Left ventricle myocardium inferior (tissue), 1 donor: ENCODE data around the gene RGL2. TPM values are rescaled to one million over a fixed set of nuclear protein-coding genes. Genes with fewer than 3 reads are reported as not detected.
"Not testable (repeated sequence)": the region's sequence is repeated elsewhere in the genome, so short reads cannot be mapped to it uniquely, and the experiment has no call there.

Experiments
- DNase-seq: peaks from one replicate; pipeline ENCODE4 v3.0.0-alpha.2; 2020
- H3K27ac ChIP-seq: fragments of 200-600 bp; replicated peaks from 2 replicates; pipeline ENCODE4 v1.8.0; 2021
- H3K27me3 ChIP-seq: fragments of 200-600 bp; 2 replicates; pipeline ENCODE4 v1.8.0; 2021; ENCODE audit warnings: low read depth
- H3K36me3 ChIP-seq: fragments of 200-600 bp; 2 replicates; pipeline ENCODE4 v1.8.0; 2021
- H3K4me1 ChIP-seq: fragments of 200-600 bp; 2 replicates; pipeline ENCODE4 v1.8.0; 2021
- H3K4me3 ChIP-seq: fragments of 200-600 bp; 2 replicates; pipeline ENCODE4 v1.8.0; 2021; ENCODE audit warnings: mild to moderate bottlenecking, moderate library complexity
- H3K9me3 ChIP-seq: fragments of 200-600 bp; replicated peaks from 2 replicates; pipeline ENCODE4 v1.8.0; 2021
- intact Hi-C: fragments of 100-400 bp; cut with micrococcal nuclease; formaldehyde crosslinking; loops from one replicate; pipeline ENCODE4 v1.11.0; 2022
- total RNA-seq: library from RNA; stranded (reverse); fragmentation: NEBNext Ultra II Directional; extraction: Animal tissue kit (Norgen Biotek cat#: 25700); gene quantifications from one replicate; pipeline ENCODE4 v1.2.1, GENCODE V29; 2021
- TF ChIP-seq, protein P1 (sequence below): fragments of 200-600 bp; IDR thresholded peaks from 2 replicates; pipeline ENCODE4 v1.8.0; 2021; ENCODE audit warnings: antibody characterized with exemption, mild to moderate bottlenecking, borderline replicate concordance
- donor health status: DM: no; HTN: yes; CAD: no; lungs with severe emphysema.

The RGL2 gene
- total RNA-seq, 1 donor from 2014 or later, result 59.4 TPM

DNA sequence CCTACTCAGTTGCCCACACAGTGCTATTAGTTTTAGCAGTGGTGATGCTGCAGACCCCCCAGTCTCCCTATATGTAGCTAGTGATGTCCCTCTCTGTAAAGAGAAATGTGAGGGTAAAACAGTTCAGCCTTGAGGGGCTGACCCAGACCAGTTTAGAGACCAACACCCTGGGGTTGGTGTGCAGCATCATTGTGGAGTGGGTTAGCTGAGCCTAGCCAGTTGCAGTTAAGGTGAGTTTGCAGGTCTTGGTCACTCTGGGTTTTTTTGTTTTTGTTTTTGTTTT is 22.2 kb downstream of the RGL2 start:
- no peaks in the 10 kb centered on the region for H3K9me3 ChIP-seq
- peak overlapping the region; percentile 88 for H3K4me3 ChIP-seq
- peaks cover 64% of the 10 kb centered on the region for H3K36me3 ChIP-seq
- H3K27me3 ChIP-seq, result no peaks in the 10 kb centered on the region
- TF ChIP-seq, protein P1, sequence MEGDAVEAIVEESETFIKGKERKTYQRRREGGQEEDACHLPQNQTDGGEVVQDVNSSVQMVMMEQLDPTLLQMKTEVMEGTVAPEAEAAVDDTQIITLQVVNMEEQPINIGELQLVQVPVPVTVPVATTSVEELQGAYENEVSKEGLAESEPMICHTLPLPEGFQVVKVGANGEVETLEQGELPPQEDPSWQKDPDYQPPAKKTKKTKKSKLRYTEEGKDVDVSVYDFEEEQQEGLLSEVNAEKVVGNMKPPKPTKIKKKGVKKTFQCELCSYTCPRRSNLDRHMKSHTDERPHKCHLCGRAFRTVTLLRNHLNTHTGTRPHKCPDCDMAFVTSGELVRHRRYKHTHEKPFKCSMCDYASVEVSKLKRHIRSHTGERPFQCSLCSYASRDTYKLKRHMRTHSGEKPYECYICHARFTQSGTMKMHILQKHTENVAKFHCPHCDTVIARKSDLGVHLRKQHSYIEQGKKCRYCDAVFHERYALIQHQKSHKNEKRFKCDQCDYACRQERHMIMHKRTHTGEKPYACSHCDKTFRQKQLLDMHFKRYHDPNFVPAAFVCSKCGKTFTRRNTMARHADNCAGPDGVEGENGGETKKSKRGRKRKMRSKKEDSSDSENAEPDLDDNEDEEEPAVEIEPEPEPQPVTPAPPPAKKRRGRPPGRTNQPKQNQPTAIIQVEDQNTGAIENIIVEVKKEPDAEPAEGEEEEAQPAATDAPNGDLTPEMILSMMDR, result no peak
- peaks cover 77% of the 10 kb centered on the region for H3K4me1 ChIP-seq
- no peak for DNase-seq
- intact Hi-C loops, result no loop called here
- H3K27ac ChIP-seq, result peak overlapping the region; percentile 97

DNA sequence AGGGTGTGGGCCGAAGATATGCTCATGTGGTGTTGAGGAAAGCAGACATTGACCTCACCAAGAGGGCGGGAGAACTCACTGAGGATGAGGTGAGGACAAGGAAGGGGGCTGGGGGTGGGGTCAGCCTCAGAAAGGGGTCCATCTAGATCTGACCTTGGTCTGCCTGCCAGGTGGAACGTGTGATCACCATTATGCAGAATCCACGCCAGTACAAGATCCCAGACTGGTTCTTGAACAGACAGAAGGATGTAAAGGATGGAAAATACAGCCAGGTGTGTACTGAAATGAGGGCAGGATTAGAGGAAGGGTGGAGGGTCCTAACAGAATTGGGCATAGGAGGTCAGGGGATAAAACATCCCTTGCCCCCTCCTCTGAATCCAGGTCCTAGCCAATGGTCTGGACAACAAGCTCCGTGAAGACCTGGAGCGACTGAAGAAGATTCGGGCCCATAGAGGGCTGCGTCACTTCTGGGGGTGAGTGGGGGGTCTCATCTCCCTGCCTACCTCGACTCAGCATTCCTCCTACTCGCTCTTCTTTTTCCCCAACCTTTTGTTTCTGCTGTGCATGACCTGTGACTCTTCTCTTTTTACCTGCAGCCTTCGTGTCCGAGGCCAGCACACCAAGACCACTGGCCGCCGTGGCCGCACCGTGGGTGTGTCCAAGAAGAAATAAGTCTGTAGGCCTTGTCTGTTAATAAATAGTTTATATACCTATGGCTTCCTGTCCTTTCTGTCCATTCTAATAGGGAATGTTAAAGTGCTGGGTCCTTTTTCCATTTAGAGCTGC is 22.8 kb downstream of the RGL2 start:
- DNase-seq, H3K9me3 ChIP-seq, H3K27me3 ChIP-seq, intact Hi-C loops: not testable (repeated sequence)
- Histone ChIP-seq H3K4me1 (peaks cover 82% of the 10 kb centered on the region), H3K36me3 (peaks cover 60% of the 10 kb centered on the region), H3K27ac (peak overlapping the region; percentile 97), H3K4me3 (peak overlapping the region; percentile 88)

DNA sequence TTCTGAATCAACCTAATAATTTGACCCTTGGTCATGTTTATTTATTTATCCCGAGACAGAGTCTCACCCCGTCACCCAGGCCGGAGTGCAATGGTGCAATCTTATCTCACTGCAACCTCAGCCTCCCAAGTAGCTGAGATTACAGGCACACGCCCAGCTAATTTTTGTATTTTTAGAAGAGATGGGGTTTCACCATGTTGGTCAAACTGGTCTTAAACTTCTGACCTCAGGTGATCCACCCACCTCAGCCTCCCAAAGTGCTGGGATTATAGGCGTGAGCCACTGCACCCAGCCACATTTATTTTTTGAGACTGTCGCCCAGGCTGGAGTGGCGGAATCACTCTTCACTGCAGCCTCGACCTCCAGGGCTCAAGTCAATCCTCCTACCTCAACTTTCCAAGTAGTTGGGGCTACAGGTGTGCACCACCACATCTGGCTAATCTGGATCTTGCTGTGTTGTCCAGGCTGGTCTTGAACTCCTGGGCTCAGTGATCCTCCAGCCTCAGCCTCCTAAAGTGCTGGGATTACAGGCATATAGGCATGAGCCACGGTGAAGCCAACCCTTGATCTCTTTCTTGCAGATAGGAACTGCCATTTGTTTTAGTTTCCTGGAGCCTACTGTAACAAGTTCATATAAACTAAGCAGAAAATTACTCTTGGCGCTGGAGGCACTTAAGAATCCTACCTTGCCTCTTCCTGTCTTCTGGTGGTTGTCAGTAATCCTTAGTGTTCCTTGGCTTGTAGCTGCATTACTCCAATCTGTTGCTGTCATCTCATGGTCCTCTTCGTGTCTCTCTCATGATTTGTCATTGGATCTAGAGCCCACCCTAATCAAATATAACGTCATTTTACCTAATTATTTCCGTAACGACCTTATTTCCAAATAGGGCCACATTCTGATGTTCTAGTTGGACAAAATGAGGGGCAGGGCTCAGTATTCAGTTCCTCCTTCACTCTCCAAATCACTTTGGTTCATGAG is 24.5 kb downstream of the RGL2 start:
- intact Hi-C loops, result no loop called here
- peaks cover 47% of the 10 kb centered on the region for H3K36me3 ChIP-seq
- H3K4me1 ChIP-seq, result peaks cover 91% of the 10 kb centered on the region
- TF ChIP-seq, protein P1, result no peak
- DNase-seq, result no peak
- no peak overlapping the region for H3K4me3 ChIP-seq
- H3K9me3 ChIP-seq, result no peaks in the 10 kb centered on the region
- H3K27ac ChIP-seq, result no peak overlapping the region
- no peaks in the 10 kb centered on the region for H3K27me3 ChIP-seq

DNA sequence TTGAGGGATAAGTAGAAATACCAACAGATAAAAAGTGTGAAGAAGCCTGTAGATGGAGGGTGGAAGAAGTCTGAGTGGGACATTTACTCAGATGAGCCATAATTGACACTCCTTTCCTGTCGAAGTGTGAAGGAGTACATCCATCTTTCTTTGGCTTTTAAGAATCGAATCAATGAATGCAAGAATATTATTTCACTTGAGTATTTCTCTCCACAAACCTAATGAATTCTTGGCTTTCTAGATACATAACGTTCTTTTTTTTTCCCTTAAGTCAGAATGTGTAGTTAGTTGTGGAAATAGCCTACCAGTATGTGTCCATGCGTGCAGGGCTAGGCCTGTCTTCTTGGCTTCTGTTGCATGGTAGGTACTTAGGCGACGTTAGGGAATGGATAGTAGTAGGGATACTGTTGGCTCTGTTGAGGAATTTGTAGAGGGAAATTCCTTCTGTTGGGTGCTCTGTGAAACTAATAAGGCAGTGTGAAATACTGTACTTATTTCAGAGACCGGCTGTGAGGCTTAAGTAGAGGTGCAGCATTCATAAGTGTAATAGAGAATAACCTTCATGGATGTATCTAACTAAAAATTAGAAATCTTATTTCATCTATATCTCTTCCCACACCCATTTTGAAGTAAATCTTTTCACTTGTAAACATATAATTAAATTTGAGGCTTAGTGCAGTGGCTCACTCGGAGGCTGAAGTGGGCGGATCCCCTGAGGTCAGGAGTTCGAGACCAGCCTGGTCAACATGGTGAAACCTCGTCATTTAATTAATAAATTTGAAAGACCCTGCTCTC is 25.4 kb downstream of the RGL2 start:
- Histone ChIP-seq H3K4me3 (peak overlapping the region; percentile 79), H3K27me3 (no peaks in the 10 kb centered on the region), H3K36me3 (peaks cover 50% of the 10 kb centered on the region), H3K9me3 (no peaks in the 10 kb centered on the region), H3K27ac (peak overlapping the region; percentile 97), H3K4me1 (peaks cover 83% of the 10 kb centered on the region)
- intact Hi-C loops, result no loop called here
- no peak for DNase-seq
- TF ChIP-seq, protein P1, result no peak

DNA sequence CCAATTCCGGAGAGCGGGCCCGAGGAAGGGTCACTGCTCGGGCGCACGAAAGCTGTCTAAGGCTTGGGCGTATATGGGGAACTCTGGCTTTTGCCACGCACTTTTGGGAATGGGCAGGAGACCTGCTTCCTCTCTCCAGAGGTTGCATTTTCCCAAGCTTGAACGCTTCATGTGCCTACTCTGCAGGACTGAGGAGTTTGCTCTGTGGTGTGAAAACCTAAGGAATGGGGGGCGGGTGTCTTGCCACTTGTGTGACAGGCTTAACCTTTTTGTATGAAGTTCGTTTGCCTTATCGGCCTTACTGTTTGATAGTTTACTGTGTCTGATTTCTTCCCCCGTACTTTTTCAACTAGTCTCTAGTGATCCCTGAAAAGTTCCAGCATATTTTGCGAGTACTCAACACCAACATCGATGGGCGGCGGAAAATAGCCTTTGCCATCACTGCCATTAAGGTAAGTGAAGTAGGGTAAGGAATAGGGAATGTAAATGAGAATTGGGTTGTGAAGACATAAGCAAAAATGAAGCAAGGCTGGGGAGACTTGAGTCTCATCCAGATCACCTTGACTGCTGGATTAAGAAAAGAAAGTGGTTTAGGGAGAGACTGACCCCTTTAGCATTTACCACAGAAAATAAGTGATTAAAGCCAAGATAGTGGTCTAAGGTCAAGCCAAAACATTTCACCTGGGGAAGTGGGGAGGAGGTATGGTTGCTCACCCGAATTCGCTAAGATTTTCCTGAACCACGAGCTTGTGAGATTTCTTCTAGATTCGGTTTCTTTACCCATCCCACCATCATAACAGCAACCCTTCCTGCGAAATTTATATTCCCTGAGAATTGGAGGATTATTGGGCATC is 26.2 kb downstream of the RGL2 start:
- peaks cover 58% of the 10 kb centered on the region for H3K36me3 ChIP-seq

More for the DNA sequence above, 26.2 kb downstream of the RGL2 start:
- Histone ChIP-seq H3K27ac (peak overlapping the region; percentile 97), H3K9me3 (no peaks in the 10 kb centered on the region), H3K4me3 (peak overlapping the region; percentile 79), H3K27me3 (no peaks in the 10 kb centered on the region), H3K4me1 (peaks cover 74% of the 10 kb centered on the region)
- TF ChIP-seq, protein P1, result no peak
- intact Hi-C loops, result no loop called here
- DNase-seq, result no peak
